Lower lobe of right lung (tissue), 2 donors: ENCODE measurements around the gene AVPR2. TPM values are rescaled to one million over a fixed set of nuclear protein-coding genes. Genes with fewer than 3 reads are reported as not detected.

ENCODE experiments used
- ATAC-seq, 2 donors: fragments of 200-7000 bp; cut with Tn5 transposase; one replicate each; pipeline ENCODE4 v1.9.1; 2020 to 2022; ENCODE audit warnings: mild to moderate bottlenecking in 2 of 2, moderate library complexity in 2 of 2
- DNase-seq: peaks from one replicate; pipeline ENCODE4 v3.0.0-alpha.2; 2020
- H3K27ac ChIP-seq: fragments of 200-600 bp; one replicate; pipeline ENCODE4 v1.8.0; 2022
- H3K27me3 ChIP-seq: fragments of 200-600 bp; one replicate; pipeline ENCODE4 v1.8.0; 2022; ENCODE audit warnings: low read depth
- H3K36me3 ChIP-seq: fragments of 200-600 bp; one replicate; pipeline ENCODE4 v1.8.0; 2022; ENCODE audit warnings: mild to moderate bottlenecking
- H3K4me1 ChIP-seq: fragments of 200-600 bp; one replicate; pipeline ENCODE4 v1.8.0; 2022
- H3K4me3 ChIP-seq: fragments of 200-600 bp; one replicate; pipeline ENCODE4 v1.8.0; 2022; ENCODE audit warnings: mild to moderate bottlenecking
- H3K9me3 ChIP-seq: fragments of 200-600 bp; one replicate; pipeline ENCODE4 v1.8.0; 2022
- CTCF ChIP-seq: fragments of 200-600 bp; IDR thresholded peaks from one replicate; pipeline ENCODE4 v1.8.0; 2022; ENCODE audit warnings: antibody characterized with exemption, mild to moderate bottlenecking
- intact Hi-C: fragments of 100-400 bp; cut with DNase I; formaldehyde crosslinking; loops from one replicate; pipeline ENCODE4 v1.11.0; 2022
- total RNA-seq: library from RNA; stranded (reverse); fragmentation: NEBNext Ultra II Directional; extraction: Animal tissue kit (Norgen Biotek cat#: 25700); gene quantifications from one replicate; pipeline ENCODE4 v1.2.1, GENCODE V29; 2021
- donor health status: DM: no; HTN: yes; CAD: no; lungs with severe emphysema.

Gene AVPR2
- total RNA-seq, 1 donor from 2014 or later, result 1.9 TPM

- Histone ChIP-seq H3K27me3 (no peaks in the 10 kb centered on the region), H3K27ac (peak overlapping the region; percentile 36), H3K4me3 (no peak overlapping the region), H3K9me3 (no peaks in the 10 kb centered on the region), H3K36me3 (peaks cover 98% of the 10 kb centered on the region), H3K4me1 (peaks cover 5% of the 10 kb centered on the region)
- ATAC-seq (no peak), DNase-seq (no peak)
- TF ChIP-seq CTCF, result no peak
- intact Hi-C loops, result loop anchor here (10.0 kb wide), 1 partner anchor 189 kb away; the partner anchor contains the start of gene PLXNB3
These were observed 49.6 kb downstream of the AVPR2 start for GRCh38 chrX:153953892-153954557.

- H3K27ac ChIP-seq, result no peak overlapping the region
- DNase-seq (no peak), ATAC-seq (no peak)
- H3K4me3 ChIP-seq, result no peak overlapping the region
- peaks cover 3% of the 10 kb centered on the region for H3K4me1 ChIP-seq
- intact Hi-C loops, result loop anchor here (10.0 kb wide), 1 partner anchor 190 kb away; the partner anchor contains the start of gene PLXNB3
- H3K27me3 ChIP-seq, result no peaks in the 10 kb centered on the region
- no peak for TF ChIP-seq CTCF
- peaks cover 98% of the 10 kb centered on the region for H3K36me3 ChIP-seq
- H3K9me3 ChIP-seq, result no peaks in the 10 kb centered on the region
These were observed 50.2 kb downstream of the AVPR2 start for GRCh38 chrX:153954558-153955227.

- ATAC-seq, result no peak
- H3K27ac ChIP-seq, result no peak overlapping the region
- intact Hi-C loops, result loop anchor here (10.0 kb wide), 1 partner anchor 190 kb away; the partner anchor contains the start of gene PLXNB3
- no peaks in the 10 kb centered on the region for H3K9me3 ChIP-seq
- no peak for TF ChIP-seq CTCF
- H3K36me3 ChIP-seq, result peaks cover 98% of the 10 kb centered on the region
- no peak overlapping the region for H3K4me3 ChIP-seq
- no peak for DNase-seq
- H3K4me1 ChIP-seq, result no peaks in the 10 kb centered on the region
- no peaks in the 10 kb centered on the region for H3K27me3 ChIP-seq
These were observed 50.8 kb downstream of the AVPR2 start for GRCh38 chrX:153955228-153955732.

- DNase-seq, result no peak
- ATAC-seq, result no peak
- H3K36me3 ChIP-seq, result peaks cover 98% of the 10 kb centered on the region
- no peaks in the 10 kb centered on the region for H3K9me3 ChIP-seq
- H3K27ac ChIP-seq, result no peak overlapping the region
- no peak for TF ChIP-seq CTCF
- H3K4me3 ChIP-seq, result no peak overlapping the region
- intact Hi-C loops, result loop anchor here (10.0 kb wide), 1 partner anchor 191 kb away; the partner anchor contains the start of gene PLXNB3
- no peaks in the 10 kb centered on the region for H3K27me3 ChIP-seq
- H3K4me1 ChIP-seq, result no peaks in the 10 kb centered on the region
These were observed 51.8 kb downstream of the AVPR2 start for GRCh38 chrX:153956044-153956907.

Other genes with a start within 250 kb of the AVPR2 start
- gene PNCK, start 230.9 kb upstream of the AVPR2 start, total RNA-seq, result not detected
- gene SLC6A8, start 216.7 kb upstream of the AVPR2 start, total RNA-seq, result 7.1 TPM
- 219 TPM for gene BCAP31, start 180.3 kb upstream of the AVPR2 start, total RNA-seq
- gene ABCD1, start 179.8 kb upstream of the AVPR2 start, total RNA-seq, result 14.5 TPM
- 4.6 TPM for gene PLXNB3, start 140.4 kb upstream of the AVPR2 start, total RNA-seq
- gene SRPK3, start 123.6 kb upstream of the AVPR2 start, total RNA-seq, result not detected
- gene IDH3G, start 110.3 kb upstream of the AVPR2 start, total RNA-seq, result 50.1 TPM
- gene SSR4, start 110.0 kb upstream of the AVPR2 start, total RNA-seq, result 210 TPM
- 8.5 TPM for gene PDZD4, start 74.1 kb upstream of the AVPR2 start, total RNA-seq
- 1.6 TPM for gene L1CAM, start 18.5 kb upstream of the AVPR2 start, total RNA-seq
- 70.7 TPM for gene ARHGAP4, start 21.6 kb downstream of the AVPR2 start, total RNA-seq
- 69.2 TPM for gene NAA10, start 30.4 kb downstream of the AVPR2 start, total RNA-seq
- 57.0 TPM for gene RENBP, start 40.0 kb downstream of the AVPR2 start, total RNA-seq
- gene HCFC1, start 67.1 kb downstream of the AVPR2 start, total RNA-seq, result 48.4 TPM
- 7.6 TPM for gene TMEM187, start 68.1 kb downstream of the AVPR2 start, total RNA-seq
- 73.1 TPM for gene IRAK1, start 115.2 kb downstream of the AVPR2 start, total RNA-seq
- gene MECP2, start 193.0 kb downstream of the AVPR2 start, total RNA-seq, result 57.6 TPM
- not detected for gene OPN1LW, start 239.6 kb downstream of the AVPR2 start, total RNA-seq